Activated CD4-positive, alpha-beta T cell treated with anti-CD3 and anti-CD28 coated beads for 24 hours (primary cell): ENCODE results near the gene RRAGB.
A peak's percentile ranks its signal among the peaks of the same experiment; 100 is the strongest.
"Not testable (repeated sequence)": the region's sequence is repeated elsewhere in the genome, so short reads cannot be mapped to it uniquely, and the experiment has no call there.

Source experiments
- DNase-seq, 2 donors: peaks; one replicate each; pipeline ENCODE4 v3.0.0-alpha.2; 2020; ENCODE audit warnings: low read depth in 2 of 2

Gene RRAGB

DNA sequence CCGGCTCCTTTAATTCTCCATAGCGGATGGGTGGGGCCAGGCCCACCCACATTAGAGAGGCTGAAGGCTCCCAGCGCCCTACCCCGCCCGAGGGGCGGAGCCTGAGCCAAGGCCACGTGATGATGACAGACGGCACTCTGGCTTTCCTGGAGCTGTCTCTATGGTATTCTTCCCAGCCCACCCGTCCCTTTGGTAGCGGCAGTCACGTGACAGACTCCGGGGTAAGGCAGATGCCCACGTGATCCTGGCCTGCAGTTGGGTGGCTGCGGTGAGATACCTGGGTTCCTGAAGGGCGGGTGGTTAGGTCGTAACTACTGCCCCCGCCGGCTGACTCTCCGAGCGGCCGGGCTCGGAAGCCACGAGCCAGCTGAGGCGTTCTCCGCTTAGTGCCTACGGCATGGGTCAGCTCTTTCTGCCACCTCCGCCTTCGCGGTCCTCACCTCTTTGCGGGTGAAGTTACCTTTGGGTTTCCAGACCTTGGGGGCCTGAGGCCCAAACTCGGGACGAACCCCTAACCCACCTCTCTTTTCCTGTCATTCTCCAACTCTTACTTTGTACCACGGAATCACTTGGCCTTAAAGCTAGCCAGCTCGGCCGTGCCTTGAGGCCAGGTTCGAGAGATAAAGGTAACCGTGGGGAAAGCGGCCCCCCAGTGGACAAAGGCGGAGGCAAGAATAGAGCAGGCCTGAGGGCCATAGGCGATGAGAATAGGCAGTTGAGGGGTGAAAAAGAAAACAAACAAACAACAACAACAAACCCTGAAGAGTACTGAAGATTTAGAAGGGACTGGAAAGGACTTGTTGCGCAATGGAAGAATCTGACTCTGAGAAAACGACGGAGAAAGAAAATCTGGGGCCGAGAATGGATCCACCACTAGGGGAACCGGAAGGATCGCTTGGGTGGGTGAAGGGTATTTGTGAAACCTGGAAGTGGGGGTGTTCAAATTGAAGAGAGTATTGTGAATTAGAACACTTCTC lies at the start of gene RRAGB:
Gene RRAGB (plus strand): TSS at position 229 of the 977 bp plus-strand sequence. CDS start 579 bp downstream, at position 808.
- DNase-seq, result peak; percentile 76 to 82

DNA sequence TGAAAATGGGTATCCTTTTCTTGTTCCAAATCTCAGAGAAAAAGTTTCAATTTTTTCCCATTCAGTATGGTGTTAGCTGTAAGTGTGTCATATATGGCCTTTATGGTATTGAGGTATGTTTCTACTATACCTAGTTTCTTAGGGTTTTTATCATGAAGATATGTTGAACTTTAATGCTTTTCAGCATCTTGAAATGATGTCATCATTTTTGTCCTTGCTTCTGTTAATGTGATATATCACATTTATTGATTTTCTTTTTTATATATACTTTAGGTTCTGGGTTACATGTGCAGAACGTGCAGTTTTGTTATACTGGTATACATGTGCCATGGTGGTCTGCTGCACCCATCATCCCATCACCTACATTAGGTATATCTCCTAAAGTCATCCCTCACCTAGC lies 49.5 kb upstream of the RRAGB start:
- no peak for DNase-seq

DNA sequence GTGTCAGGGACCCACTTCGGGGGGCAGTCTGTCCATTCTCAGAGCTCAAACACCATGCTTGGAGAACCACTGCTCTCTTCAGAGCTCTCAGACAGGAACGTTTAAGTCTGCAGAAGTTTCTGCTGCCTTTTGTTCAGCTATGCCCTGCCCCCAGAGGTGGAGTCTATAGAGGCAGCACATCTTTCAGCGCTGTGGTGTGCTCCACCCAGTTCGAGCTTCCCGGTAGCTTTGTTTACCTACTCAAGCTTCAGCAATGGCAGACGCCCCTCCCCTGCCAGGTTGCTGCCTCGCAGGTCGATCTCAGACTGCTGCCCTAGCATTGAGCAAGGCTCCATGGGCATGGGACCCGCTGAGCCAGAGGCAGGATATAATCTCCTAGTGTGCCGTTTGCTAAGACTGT lies 29.0 kb upstream of the RRAGB start:
- DNase-seq, result not testable (repeated sequence)

- no peak for DNase-seq
Measured at GRCh38 chrX:55695227-55696018, 22.1 kb upstream of the RRAGB start.

GRCh38 chrX:55697381-55697780 lies 20.2 kb upstream of the RRAGB start:
- DNase-seq, result no peak

GRCh38 chrX:55702671-55703070 lies 14.9 kb upstream of the RRAGB start:
- no peak for DNase-seq

DNA sequence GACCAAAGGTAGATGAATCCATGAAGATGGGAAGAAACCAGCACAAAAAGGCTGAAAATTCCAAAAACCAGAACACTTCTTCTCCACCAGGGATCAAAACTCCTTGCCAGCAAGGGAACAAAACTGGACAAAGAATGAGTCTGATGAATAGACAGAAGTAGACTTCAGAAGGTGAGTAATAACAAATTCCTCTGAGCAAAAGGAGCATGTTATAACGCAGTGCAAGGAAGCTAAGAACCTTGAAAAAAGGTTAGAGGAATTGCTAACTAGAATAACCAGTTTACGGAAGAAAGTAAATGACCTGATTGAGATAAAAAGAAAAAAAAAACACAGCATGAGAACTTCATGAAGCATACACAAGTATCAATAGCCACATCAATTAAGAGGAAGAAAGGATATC lies 14.1 kb upstream of the RRAGB start:
- DNase-seq, result not testable (repeated sequence)

DNA sequence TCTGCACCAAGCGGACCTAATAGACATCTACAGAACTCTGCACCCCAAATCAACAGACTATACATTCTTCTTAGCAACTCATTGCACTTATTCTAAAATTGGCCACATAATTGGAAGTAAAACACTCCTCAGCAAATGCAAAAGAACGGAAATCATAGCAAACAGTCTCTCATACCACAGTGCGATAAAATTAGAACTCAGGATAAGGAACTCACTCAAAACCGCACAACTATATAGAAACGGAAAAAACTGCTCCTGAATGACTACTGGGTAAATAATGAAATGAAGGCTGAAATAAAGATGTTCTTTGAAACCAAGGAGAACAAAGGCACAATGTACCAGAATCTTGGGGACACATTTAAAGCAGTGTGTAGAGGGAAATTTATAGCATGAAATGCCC lies 12.5 kb upstream of the RRAGB start:
- DNase-seq, result not testable (repeated sequence)

DNA sequence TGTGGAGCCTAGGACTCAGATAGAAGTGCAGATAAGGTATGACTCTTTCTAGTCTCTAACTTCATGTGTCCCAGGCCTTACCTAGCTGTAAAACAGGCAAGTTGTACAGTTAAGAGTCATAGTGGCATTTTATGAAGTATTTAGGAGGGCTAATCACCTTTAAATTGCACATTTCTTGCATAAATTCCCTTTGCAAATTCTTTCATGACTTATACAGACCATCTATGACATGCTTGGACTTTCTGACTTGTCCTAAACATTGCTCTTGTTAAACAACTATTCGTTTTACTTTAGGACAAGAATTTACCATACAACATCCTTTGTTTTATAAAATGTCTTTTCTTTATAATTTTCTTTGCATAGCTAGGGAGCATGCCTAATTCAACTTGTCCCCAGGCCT lies 7.8 kb upstream of the RRAGB start:
- no peak for DNase-seq

DNA sequence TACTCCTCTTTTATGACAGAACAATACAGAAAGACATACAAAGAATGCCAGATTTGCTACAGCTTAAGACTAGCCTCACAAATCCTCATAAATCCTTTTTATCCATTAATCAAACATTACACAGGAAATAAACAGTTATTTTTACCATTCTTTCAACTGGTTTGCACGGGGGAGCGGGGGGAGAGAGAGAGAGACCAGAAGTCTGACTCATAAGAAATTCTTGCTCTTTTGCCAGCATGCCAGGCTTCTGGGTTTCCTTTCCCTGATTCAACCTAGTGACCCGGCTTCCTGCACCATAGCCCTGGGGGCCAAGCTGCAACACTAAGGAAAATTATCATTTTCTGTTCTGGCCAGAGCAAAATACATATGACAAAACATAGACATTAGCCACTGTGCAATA lies 6.8 kb upstream of the RRAGB start:
- no peak for DNase-seq

DNA sequence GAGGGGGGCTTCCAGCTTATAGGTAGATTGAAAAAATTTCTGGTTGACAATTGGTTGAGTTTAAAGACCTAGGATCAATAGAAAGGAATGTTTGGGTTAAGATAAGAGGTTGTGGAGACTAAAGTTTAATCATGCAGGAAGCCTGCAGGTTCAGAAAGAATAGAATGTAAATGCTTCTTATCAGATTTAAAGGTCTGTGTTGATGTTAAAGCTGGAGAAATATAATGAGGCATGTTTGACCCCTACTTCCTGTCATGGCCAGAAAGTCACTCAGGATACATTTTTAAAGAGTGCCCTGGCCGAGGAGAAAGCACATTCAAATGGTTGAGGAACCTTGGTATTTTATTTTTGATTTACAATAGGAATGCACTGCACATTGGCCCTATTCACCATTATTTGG lies 3.9 kb upstream of the RRAGB start:
- no peak for DNase-seq

GRCh38 chrX:55714161-55714560 lies 3.4 kb upstream of the RRAGB start:
- DNase-seq, result no peak

DNA sequence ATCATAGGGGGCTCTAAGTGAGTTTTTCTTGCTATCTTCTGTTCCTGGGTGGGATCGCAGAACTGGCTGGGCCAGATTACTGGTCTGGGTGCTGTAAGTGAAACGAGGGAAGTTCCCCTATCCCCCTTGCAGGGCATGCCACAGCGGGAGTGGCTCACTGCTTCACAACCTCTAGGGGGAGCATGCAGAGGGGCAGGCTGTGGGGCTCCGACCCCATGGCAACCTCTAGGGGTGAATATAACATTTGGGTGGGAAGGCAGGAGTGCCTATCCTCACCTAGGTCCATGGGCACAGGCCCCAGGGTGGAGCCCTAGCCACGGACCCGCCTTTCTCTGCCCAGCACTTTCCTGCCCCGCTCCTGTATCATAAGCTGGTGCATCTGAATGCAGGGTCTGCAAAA lies 1.7 kb upstream of the RRAGB start:
- no peak for DNase-seq

- DNase-seq, result no peak
Measured at GRCh38 chrX:55716937-55717336, 612 bp upstream of the RRAGB start.

DNA sequence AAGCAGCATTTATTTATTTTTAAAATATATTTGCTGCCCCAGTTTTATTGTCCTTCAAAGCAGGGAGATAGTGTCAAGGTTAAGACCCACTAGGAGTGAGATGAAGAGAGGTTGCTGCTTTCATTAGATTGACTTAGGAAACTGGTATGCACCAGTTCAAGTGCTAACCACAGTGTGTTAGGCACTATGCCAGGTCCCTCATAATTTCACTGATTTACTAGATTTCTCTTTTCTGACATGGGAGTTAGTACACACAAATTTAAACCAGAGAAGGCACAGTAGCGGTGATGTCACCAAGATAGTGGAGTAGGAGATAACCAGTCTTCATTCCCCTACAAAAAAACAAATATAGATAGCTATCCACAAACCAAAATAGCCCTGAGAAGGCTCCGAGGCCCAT lies 14.3 kb downstream of the RRAGB start:
- no peak for DNase-seq

GRCh38 chrX:55738969-55739368 lies 21.4 kb downstream of the RRAGB start:
- no peak for DNase-seq

- no peak for DNase-seq
Measured at GRCh38 chrX:55742649-55743048, 25.1 kb downstream of the RRAGB start.

GRCh38 chrX:55748463-55748862 lies 30.9 kb downstream of the RRAGB start:
- not testable (repeated sequence) for DNase-seq

GRCh38 chrX:55750256-55750655 lies 32.7 kb downstream of the RRAGB start:
- DNase-seq, result no peak

- DNase-seq, result no peak
Measured at GRCh38 chrX:55754861-55755294, 37.3 kb downstream of the RRAGB start.

DNA sequence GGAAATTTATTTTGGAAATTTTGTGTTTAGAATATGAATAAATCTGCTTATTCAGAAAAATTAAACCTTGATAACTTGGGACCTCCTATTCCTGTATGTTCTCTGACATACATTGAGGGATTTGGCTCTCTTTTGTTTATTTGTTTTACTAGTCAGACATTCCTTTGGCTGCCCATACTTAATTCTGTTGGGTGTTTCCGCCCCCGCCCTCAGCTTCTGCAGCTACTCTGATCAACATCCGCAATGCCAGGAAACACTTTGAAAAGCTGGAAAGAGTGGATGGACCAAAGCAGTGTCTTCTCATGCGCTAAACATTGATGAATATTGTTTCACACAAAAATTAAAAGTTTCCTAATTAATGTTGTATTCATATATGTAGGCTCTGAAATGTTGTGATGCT lies 40.5 kb downstream of the RRAGB start:
- DNase-seq, result no peak

- DNase-seq, result no peak
Measured at GRCh38 chrX:55759478-55759877, 41.9 kb downstream of the RRAGB start.

DNA sequence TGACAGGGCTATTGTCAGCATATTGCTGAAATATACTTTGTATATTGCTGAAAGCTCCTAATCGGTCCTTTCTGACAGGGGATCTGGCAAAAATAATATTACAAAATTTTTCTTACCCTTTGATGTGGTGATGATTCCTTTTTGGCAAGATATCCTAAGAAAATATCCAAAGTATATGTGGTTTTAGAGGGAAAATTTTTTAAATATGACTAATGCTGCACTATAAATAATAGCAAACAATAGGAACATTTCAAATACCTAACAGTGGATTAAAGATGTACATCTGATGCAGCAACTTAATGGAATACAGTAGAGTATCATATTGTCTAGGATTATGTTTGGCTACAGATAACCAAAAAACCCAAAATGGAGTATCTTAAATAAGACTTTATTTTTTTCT lies 49.6 kb downstream of the RRAGB start:
- DNase-seq, result no peak
